Tibial nerve (tissue), 4 donors: Measurements from ENCODE around the gene CSNK2A1. TPM values are rescaled to one million over a fixed set of nuclear protein-coding genes. Genes with fewer than 3 reads are reported as not detected.

Source experiments
- DNase-seq, 2 donors: peaks; one replicate each; pipeline ENCODE4 v3.0.0-alpha.2; 2019; ENCODE audit warnings: low spot score in 2 of 2
- H3K27ac ChIP-seq, 4 donors: fragments of 200-600 bp; sonication (generic) in 3 of 4; one replicate each; pipeline ENCODE4 v1.5.1; 2017 to 2019; ENCODE audit warnings: mild to moderate bottlenecking in 1 of 4
- H3K27me3 ChIP-seq, 2 donors: fragments of 200-600 bp; sonication (generic) in 1 of 2; one replicate each; pipeline versions ENCODE4 v1.5.1 to v1.6.0; 2017 to 2019
- H3K36me3 ChIP-seq, 3 donors: fragments of 200-600 bp; sonication (generic); one replicate each; pipeline ENCODE4 v1.5.1; 2018 to 2019
- H3K4me1 ChIP-seq, 4 donors: fragments of 200-600 bp; sonication (generic) in 3 of 4; one replicate each; pipeline ENCODE4 v1.5.1; 2017 to 2019
- H3K4me3 ChIP-seq, 4 donors: fragments of 200-600 bp; sonication (generic) in 3 of 4; one replicate each; pipeline ENCODE4 v1.5.1; 2017 to 2019; ENCODE audit warnings: mild to moderate bottlenecking in 1 of 4, moderate library complexity in 1 of 4
- H3K9me3 ChIP-seq, 4 donors: fragments of 200-600 bp; sonication (generic) in 3 of 4; one replicate each; pipeline ENCODE4 v1.5.1; 2017 to 2019
- CTCF ChIP-seq, 5 experiments: fragments of 200-600 bp in 3 of 5; fragments of 450-650 bp in 2 of 5; sonication (generic) in 3 of 5; IDR thresholded peaks; one replicate each; pipeline ENCODE4 v1.5.1; 2016 to 2019; ENCODE audit warnings: antibody characterized with exemption in 5 of 5, mild to moderate bottlenecking in 3 of 5, moderate library complexity in 2 of 5
- EP300 ChIP-seq, 2 donors: sonication (generic); formaldehyde crosslinking; IDR thresholded peaks; one replicate each; pipeline ENCODE4 v1.6.1; 2017; ENCODE audit warnings: antibody characterized with exemption in 2 of 2, mild to moderate bottlenecking in 1 of 2
- POLR2A ChIP-seq, 2 donors: fragments of 450-650 bp; IDR thresholded peaks; one replicate each; pipeline ENCODE4 v1.6.1; 2017; ENCODE audit warnings: antibody characterized with exemption in 2 of 2, mild to moderate bottlenecking in 2 of 2, moderate library complexity in 2 of 2
- WGBS, 2 donors: methylation state at CpG; one replicate each; pipeline ENCODE4 v1.1.5; 2018; 5-methylcytosine and 5-hydroxymethylcytosine counted together
- total RNA-seq, 4 donors: library from RNA; depleted of rRNA; stranded (reverse); fragments of >200 nt; gene quantifications; one replicate each; pipeline ENCODE4 v1.1.0, GENCODE V29; 2016

CSNK2A1 gene
- total RNA-seq, 4 donors from 2014 or later = 60.7 to 73.0 (median 64.1) TPM

GRCh38 chr20:532530-532929 is 11.1 kb downstream of the CSNK2A1 start:
- TF ChIP-seq CTCF (IDR thresholded peaks at IDR 0.05) (no peak), POLR2A (IDR thresholded peaks at IDR 0.05) (no peak), EP300 (IDR thresholded peaks at IDR 0.05) (no peak)
- peaks cover 0 to 8% (median 0%) of the 10 kb centered on the region in 4 donors for H3K9me3 ChIP-seq
- peaks cover 0 to 7% (median 0%) of the 10 kb centered on the region in 3 donors for H3K36me3 ChIP-seq
- no peak overlapping the region for H3K4me3 ChIP-seq
- no peak for DNase-seq
- 83% methylated on average over 4 of the region's 4 CpGs for WGBS, 2 donors
- peaks cover 0 to 64% (median 10%) of the 10 kb centered on the region in 4 donors for H3K4me1 ChIP-seq
- H3K27ac ChIP-seq = no peak overlapping the region
- H3K27me3 ChIP-seq = no peaks in the 10 kb centered on the region

- H3K27ac ChIP-seq = no peak overlapping the region
- H3K4me1 ChIP-seq = peaks cover 0 to 55% (median 7%) of the 10 kb centered on the region in 4 donors
- no peak for TF ChIP-seq POLR2A (IDR thresholded peaks at IDR 0.05)
- TF ChIP-seq CTCF (IDR thresholded peaks at IDR 0.05) = no peak
- no peak for TF ChIP-seq EP300 (IDR thresholded peaks at IDR 0.05)
Measured at GRCh38 chr20:531608-532007, 12.0 kb downstream of the CSNK2A1 start.

GRCh38 chr20:530321-530720 is 13.3 kb downstream of the CSNK2A1 start:
- TF ChIP-seq EP300 (IDR thresholded peaks at IDR 0.05) (no peak), CTCF (IDR thresholded peaks at IDR 0.05) (no peak), POLR2A (IDR thresholded peaks at IDR 0.05) (no peak)
- peaks cover 0 to 42% (median 0%) of the 10 kb centered on the region in 4 donors for H3K4me1 ChIP-seq
- H3K27ac ChIP-seq = no peak overlapping the region
- H3K4me3 ChIP-seq = no peak overlapping the region
- no peak for DNase-seq
- WGBS, 2 donors = 91 to 95% methylated on average over 6 of the region's 6 CpGs
- H3K27me3 ChIP-seq = no peaks in the 10 kb centered on the region
- peaks cover 0 to 28% (median 0%) of the 10 kb centered on the region in 3 donors for H3K36me3 ChIP-seq
- H3K9me3 ChIP-seq = peaks cover 0 to 24% (median 0%) of the 10 kb centered on the region in 4 donors

More at GRCh38 chr20:531608-532007, 12.0 kb downstream of the CSNK2A1 start:
- DNase-seq = no peak
- no peaks in the 10 kb centered on the region for H3K27me3 ChIP-seq
- no peak overlapping the region for H3K4me3 ChIP-seq
- peaks cover 0 to 16% (median 0%) of the 10 kb centered on the region in 3 donors for H3K36me3 ChIP-seq
- H3K9me3 ChIP-seq = peaks cover 0 to 18% (median 0%) of the 10 kb centered on the region in 4 donors

DNA sequence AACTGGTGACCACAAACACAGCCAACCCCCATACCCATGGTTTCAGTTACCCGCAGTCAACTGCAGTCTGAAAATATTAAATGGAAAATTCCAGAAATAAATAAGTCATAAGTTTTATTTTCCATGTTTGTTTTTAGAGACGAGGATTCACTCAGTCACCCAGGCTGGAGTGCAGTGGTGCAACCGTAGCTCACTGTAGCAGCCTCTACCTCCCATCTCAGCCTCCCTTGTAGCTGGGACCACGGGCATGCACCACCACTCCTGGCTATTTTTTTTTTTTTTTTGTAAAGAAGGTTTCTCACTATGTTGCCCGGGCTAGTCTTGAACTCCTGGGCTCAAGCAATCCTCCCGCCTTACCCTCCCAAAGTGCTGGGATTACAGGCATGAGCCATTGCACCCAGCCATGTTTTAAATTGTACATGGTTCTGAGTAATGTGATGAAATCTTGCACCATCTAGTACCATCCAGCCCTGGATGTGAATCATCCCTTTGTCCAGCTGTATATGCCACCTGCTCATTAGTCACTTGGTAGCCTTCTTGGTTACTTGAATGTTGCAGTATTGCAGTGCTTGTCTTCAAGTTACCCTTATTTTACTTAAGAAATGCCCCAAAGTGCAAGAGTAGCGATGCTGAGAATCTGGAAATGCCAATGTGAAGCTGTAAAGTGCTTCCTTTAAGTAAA is 14.5 kb downstream of the CSNK2A1 start:
- no peak for TF ChIP-seq EP300 (IDR thresholded peaks at IDR 0.05)
- TF ChIP-seq POLR2A (IDR thresholded peaks at IDR 0.05) = no peak
- TF ChIP-seq CTCF (IDR thresholded peaks at IDR 0.05) = no peak
- DNase-seq = no peak
- 92 to 96% methylated on average over 7 of the region's 7 CpGs for WGBS, 2 donors
- no peaks in the 10 kb centered on the region for H3K27me3 ChIP-seq
- peaks cover 0 to 24% (median 0%) of the 10 kb centered on the region in 4 donors for H3K9me3 ChIP-seq
- no peak overlapping the region for H3K4me3 ChIP-seq
- peaks cover 0 to 40% (median 0%) of the 10 kb centered on the region in 3 donors for H3K36me3 ChIP-seq
- H3K4me1 ChIP-seq = peaks cover 0 to 32% (median 0%) of the 10 kb centered on the region in 4 donors
- H3K27ac ChIP-seq = no peak overlapping the region

DNA sequence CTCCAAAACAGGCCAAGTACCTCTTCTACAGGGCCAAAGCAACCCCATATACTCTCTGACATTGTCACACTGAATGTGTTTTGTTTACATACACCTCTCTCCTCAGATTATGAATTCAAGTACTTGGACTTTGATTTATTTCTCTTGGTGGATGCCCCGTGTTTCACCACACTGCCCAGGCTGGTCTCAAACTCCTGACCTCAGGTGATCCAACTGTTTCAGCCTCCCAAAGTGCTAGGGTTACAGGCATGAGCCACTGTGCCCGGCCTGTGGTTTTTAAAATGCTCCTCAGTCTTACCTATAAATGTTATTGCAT is 16.1 kb downstream of the CSNK2A1 start:
- Histone ChIP-seq H3K27ac (no peak overlapping the region), H3K36me3 (peaks cover 0 to 54% (median 0%) of the 10 kb centered on the region in 3 donors), H3K9me3 (peaks cover 0 to 24% (median 0%) of the 10 kb centered on the region in 4 donors), H3K4me3 (no peak overlapping the region), H3K27me3 (no peaks in the 10 kb centered on the region), H3K4me1 (peaks cover 0 to 16% (median 0%) of the 10 kb centered on the region in 4 donors)
- DNase-seq = no peak
- no peak for TF ChIP-seq CTCF (IDR thresholded peaks at IDR 0.05)
- TF ChIP-seq POLR2A (IDR thresholded peaks at IDR 0.05) = no peak
- TF ChIP-seq EP300 (IDR thresholded peaks at IDR 0.05) = no peak
- 95 to 96% methylated on average over 2 of the region's 2 CpGs for WGBS, 2 donors
